Sigmoid colon (tissue), 4 donors: ENCODE data around the gene UNC5C.

ENCODE experiments used
- POLR2AphosphoS5 ChIP-seq, 4 donors: sonication (generic); formaldehyde crosslinking; IDR thresholded peaks; one replicate each; pipeline ENCODE4 v1.6.1; 2017; ENCODE audit warnings: antibody characterized with exemption in 4 of 4
- TF ChIP-seq, protein P1 (sequence below), 4 experiments: fragments of 450-650 bp in 3 of 4; fragments of 200-600 bp in 1 of 4; IDR thresholded peaks; one replicate each; pipeline ENCODE4 v1.5.1; 2016 to 2019; ENCODE audit warnings: antibody characterized with exemption in 4 of 4, mild to moderate bottlenecking in 3 of 4, moderate library complexity in 2 of 4

- TF ChIP-seq, protein P1, sequence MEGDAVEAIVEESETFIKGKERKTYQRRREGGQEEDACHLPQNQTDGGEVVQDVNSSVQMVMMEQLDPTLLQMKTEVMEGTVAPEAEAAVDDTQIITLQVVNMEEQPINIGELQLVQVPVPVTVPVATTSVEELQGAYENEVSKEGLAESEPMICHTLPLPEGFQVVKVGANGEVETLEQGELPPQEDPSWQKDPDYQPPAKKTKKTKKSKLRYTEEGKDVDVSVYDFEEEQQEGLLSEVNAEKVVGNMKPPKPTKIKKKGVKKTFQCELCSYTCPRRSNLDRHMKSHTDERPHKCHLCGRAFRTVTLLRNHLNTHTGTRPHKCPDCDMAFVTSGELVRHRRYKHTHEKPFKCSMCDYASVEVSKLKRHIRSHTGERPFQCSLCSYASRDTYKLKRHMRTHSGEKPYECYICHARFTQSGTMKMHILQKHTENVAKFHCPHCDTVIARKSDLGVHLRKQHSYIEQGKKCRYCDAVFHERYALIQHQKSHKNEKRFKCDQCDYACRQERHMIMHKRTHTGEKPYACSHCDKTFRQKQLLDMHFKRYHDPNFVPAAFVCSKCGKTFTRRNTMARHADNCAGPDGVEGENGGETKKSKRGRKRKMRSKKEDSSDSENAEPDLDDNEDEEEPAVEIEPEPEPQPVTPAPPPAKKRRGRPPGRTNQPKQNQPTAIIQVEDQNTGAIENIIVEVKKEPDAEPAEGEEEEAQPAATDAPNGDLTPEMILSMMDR (IDR thresholded peaks at IDR 0.05), result no peak
- no peak for TF ChIP-seq POLR2AphosphoS5 (IDR thresholded peaks at IDR 0.05)
These were observed 109.7 kb downstream of the UNC5C start for GRCh38 chr4:95439071-95439470.
